ENCODE results near the gene LCMT2. TPM values are rescaled to one million over a fixed set of nuclear protein-coding genes. Genes with fewer than 3 reads are reported as not detected.

The LCMT2 gene
- total and polyA plus RNA-seq, 2 of the 8 experiments (the other 6 are each of a cell fraction or from before 2014, with no cell fraction given): 11.2 to 11.9 TPM

DNA sequence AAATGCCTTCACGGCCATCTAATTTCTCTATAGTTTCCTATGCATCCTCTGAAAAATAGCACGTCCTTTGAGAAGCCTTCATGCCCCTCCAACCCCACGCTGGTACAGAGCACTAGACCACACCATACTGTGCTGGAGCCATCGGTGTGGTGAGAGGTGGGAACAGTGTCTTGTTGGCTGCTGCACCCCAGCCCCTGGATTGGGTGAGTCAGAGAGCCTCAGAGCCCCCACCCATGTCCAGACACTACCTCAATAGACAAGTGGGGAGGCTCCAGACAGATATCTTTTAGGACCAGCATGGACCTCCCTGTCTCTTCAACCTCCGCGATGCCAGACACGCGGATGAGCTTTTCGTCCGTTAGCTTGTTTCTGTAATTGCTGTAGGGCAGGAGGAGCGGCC, 51.5 kb downstream of the LCMT2 start:
- POLR2A ChIA-PET (ENCODE audit: partially characterized antibody): no interaction called here
- no peak overlapping the region for H4K91ac ChIP-seq (replicated peaks; ENCODE audit: insufficient read length, low read length)
- no peaks in the 10 kb centered on the region for H3K4me1 ChIP-seq (replicated peaks in 1 of 4; ENCODE audit: control insufficient read depth in 3 of 4, insufficient read depth in 4 of 4, low read length in 3 of 4)
- H3K23ac ChIP-seq (ENCODE audit: insufficient read length): no peak overlapping the region
- no peak overlapping the region for H2BK12ac ChIP-seq (ENCODE audit: low read depth, low read length)
- H3K79me1 ChIP-seq (ENCODE audit: low read depth, low read length): no peaks in the 10 kb centered on the region
- H4K5ac ChIP-seq (ENCODE audit: insufficient read length, low read depth, low read length): no peak overlapping the region
- no peak overlapping the region for H3K9ac ChIP-seq (replicated peaks in 1 of 4; ENCODE audit: extremely low read depth in 1 of 4, low read depth in 3 of 4, low read length in 3 of 4)
- TF ChIP-seq SIN3A (conservative IDR thresholded peaks at IDR 0.05 in 1 of 2, IDR thresholded peaks at IDR 0.05 in 1 of 2; ENCODE audit: low read depth in 1 of 2, low read length in 2 of 2): no peak
- TF ChIP-seq GTF2F1 (IDR thresholded peaks at IDR 0.05; ENCODE audit: borderline replicate concordance, low read depth, low read length): no peak
- no peak for TF ChIP-seq CBX8 (IDR thresholded peaks at IDR 0.05; ENCODE audit: borderline replicate concordance, low read depth, low read length)
- TF ChIP-seq, protein P1, sequence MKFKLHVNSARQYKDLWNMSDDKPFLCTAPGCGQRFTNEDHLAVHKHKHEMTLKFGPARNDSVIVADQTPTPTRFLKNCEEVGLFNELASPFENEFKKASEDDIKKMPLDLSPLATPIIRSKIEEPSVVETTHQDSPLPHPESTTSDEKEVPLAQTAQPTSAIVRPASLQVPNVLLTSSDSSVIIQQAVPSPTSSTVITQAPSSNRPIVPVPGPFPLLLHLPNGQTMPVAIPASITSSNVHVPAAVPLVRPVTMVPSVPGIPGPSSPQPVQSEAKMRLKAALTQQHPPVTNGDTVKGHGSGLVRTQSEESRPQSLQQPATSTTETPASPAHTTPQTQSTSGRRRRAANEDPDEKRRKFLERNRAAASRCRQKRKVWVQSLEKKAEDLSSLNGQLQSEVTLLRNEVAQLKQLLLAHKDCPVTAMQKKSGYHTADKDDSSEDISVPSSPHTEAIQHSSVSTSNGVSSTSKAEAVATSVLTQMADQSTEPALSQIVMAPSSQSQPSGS (IDR thresholded peaks at IDR 0.05; ENCODE audit: low read length): no peak
- TF ChIP-seq KDM1A (IDR thresholded peaks at IDR 0.05; ENCODE audit: borderline replicate concordance, low read length): no peak
- no peak for TF ChIP-seq SP4 (IDR thresholded peaks at IDR 0.05; ENCODE audit: low read length)
- CTCF ChIA-PET (ENCODE audit: partially characterized antibody): interaction anchor here (0.9 to 1.8 kb wide), 7 partner anchors 10 to 76 kb away, joined by 3 to 7 read pairs (median 4); no protein-coding TSS in a partner anchor
- H2AFZ ChIP-seq (ENCODE audit: low read length): no peak overlapping the region
- no peaks in the 10 kb centered on the region for H3K27me3 ChIP-seq (replicated peaks in 1 of 4; ENCODE audit: control insufficient read depth in 3 of 4, extremely low read depth in 1 of 4, insufficient read depth in 3 of 4, low read length in 3 of 4)
- 86% methylated on average over 11 of the region's 11 CpGs; no CpG with 5 or more reads in 1 of the 2 experiments for WGBS, 2 experiments (ENCODE audit: extremely low coverage in 1 of 2, insufficient coverage in 1 of 2, insufficient read length in 1 of 2, insufficient replicate concordance in 2 of 2, low coverage in 1 of 2, low lambda C conversion rate in 2 of 2, missing lambda C conversion rate in 1 of 2)
- H3K4ac ChIP-seq (replicated peaks; ENCODE audit: insufficient read length, low read depth, low read length): no peak overlapping the region
- DNase-seq (ENCODE audit: low read depth in 1 of 2, low spot score in 2 of 2) (no peak), FAIRE-seq (no peak)
- no peak overlapping the region for H3K4me2 ChIP-seq (ENCODE audit: insufficient read depth in 1 of 2, low read depth in 2 of 2, low read length in 2 of 2)
- H3K9me3 ChIP-seq (ENCODE audit: insufficient read depth in 2 of 2, low read depth in 1 of 2, low read length in 1 of 2): no peaks in the 10 kb centered on the region
- H3K79me2 ChIP-seq (ENCODE audit: control insufficient read depth in 1 of 2, insufficient read depth in 2 of 2, low read length in 2 of 2): no peaks in the 10 kb centered on the region
- no peak overlapping the region for H2AK5ac ChIP-seq (ENCODE audit: low read depth, low read length)
- H3K4me3 ChIP-seq (ENCODE audit: extremely low read depth in 1 of 4, insufficient read depth in 2 of 4, low read depth in 3 of 4, low read length in 4 of 4): no peak overlapping the region
- H2BK20ac ChIP-seq (ENCODE audit: low read length): no peak overlapping the region
- H4K8ac ChIP-seq (ENCODE audit: extremely low read depth, insufficient read depth, low read length): no peak overlapping the region
- no peak overlapping the region for H2BK5ac ChIP-seq (ENCODE audit: low read depth, low read length)
- H3K23me2 ChIP-seq (ENCODE audit: low read depth, low read length): 0 out of 2 replicates have a peak, but pooled peaks cover 1% of the 10 kb centered on the region
- H2BK120ac ChIP-seq (replicated peaks; ENCODE audit: low read depth, low read length): no peak overlapping the region
- H3K56ac ChIP-seq (replicated peaks; ENCODE audit: insufficient read length, low read depth, low read length): no peak overlapping the region
- no peak overlapping the region for H3K14ac ChIP-seq (ENCODE audit: insufficient read length)
- H2BK15ac ChIP-seq (ENCODE audit: low read length): no peak overlapping the region
- H3K27ac ChIP-seq (ENCODE audit: low read depth, low read length): no peak overlapping the region
- H3K18ac ChIP-seq (ENCODE audit: extremely low read depth, low read length): no peak overlapping the region
- H3K36me3 ChIP-seq (ENCODE audit: control insufficient read depth in 2 of 4, insufficient read depth in 4 of 4, low read length in 3 of 4): no peaks in the 10 kb centered on the region
- no peaks in the 10 kb centered on the region for H4K20me1 ChIP-seq (replicated peaks in 1 of 2; ENCODE audit: control insufficient read depth in 1 of 2, insufficient read depth in 2 of 2, low read length in 2 of 2)

Data from H1 (cell line).